Calu3 (cell line): ENCODE measurements around the gene EHBP1L1. TPM values are rescaled to one million over a fixed set of nuclear protein-coding genes. Genes with fewer than 3 reads are reported as not detected.

Source experiments
- BruUV-seq: library from RNA; stranded (reverse); fragments of 400-500 nt; replicated peaks from 2 replicates; lab custom pipeline; 2021; lab: Mats Ljungman, UMichigan
- CTCF ChIA-PET: fragments of 300-600 bp; sonication (Branson Sonifier 250); formaldehyde crosslinking; loops from one replicate; lab custom pipeline; 2022; ENCODE audit warnings: antibody characterized with exemption; lab: Charles Lee
- DNase-seq: peaks from one replicate; pipeline ENCODE4 v3.0.0; 2022
- H3K27ac Mint-ChIP-seq: one replicate; pipeline ENCODE4 v1.8.0; 2022; ENCODE audit warnings: mixed read lengths; ENCODE audit not compliant: unreplicated experiment
- H3K27me3 Mint-ChIP-seq: one replicate; pipeline ENCODE4 v1.8.0; 2022; ENCODE audit warnings: mixed read lengths; ENCODE audit not compliant: unreplicated experiment
- H3K36me3 Mint-ChIP-seq: one replicate; pipeline ENCODE4 v1.8.0; 2022; ENCODE audit warnings: mild to moderate bottlenecking, moderate library complexity, mixed read lengths; ENCODE audit not compliant: insufficient read depth, unreplicated experiment
- H3K4me1 Mint-ChIP-seq: one replicate; pipeline ENCODE4 v1.8.0; 2022; ENCODE audit warnings: mild to moderate bottlenecking, low read depth, mixed read lengths; ENCODE audit not compliant: unreplicated experiment
- H3K4me3 Mint-ChIP-seq: one replicate; pipeline ENCODE4 v1.8.0; 2022; ENCODE audit warnings: mild to moderate bottlenecking, low read depth, moderate library complexity, mixed read lengths; ENCODE audit not compliant: unreplicated experiment
- H3K9me3 Mint-ChIP-seq: one replicate; pipeline ENCODE4 v1.8.0; 2022; ENCODE audit warnings: low read depth, mixed read lengths; ENCODE audit not compliant: unreplicated experiment
- CTCF ChIP-seq: fragments of 200-600 bp; IDR thresholded peaks from one replicate; pipeline ENCODE4 v1.8.0; 2022; ENCODE audit warnings: antibody characterized with exemption; ENCODE audit not compliant: unreplicated experiment
- intact Hi-C: fragments of 100-400 bp; cut with micrococcal nuclease; formaldehyde crosslinking; loops from one replicate; pipeline ENCODE4 v1.10.0; 2022; ENCODE audit not compliant: unreplicated experiment
- total RNA-seq: library from RNA; stranded (reverse); gene quantifications from 2 replicates; pipeline ENCODE4 v1.2.3, GENCODE V29; 2022

Gene EHBP1L1
- total RNA-seq, 1 experiment from 2014 or later, result 73.7 TPM

- no peak overlapping the region for H3K27ac Mint-ChIP-seq
- no peak for TF ChIP-seq CTCF
- BruUV-seq, result no TSS peak
- CTCF ChIA-PET, result no interaction called here
- H3K9me3 Mint-ChIP-seq, result no peaks in the 10 kb centered on the region
- peaks cover 65% of the 10 kb centered on the region for H3K36me3 Mint-ChIP-seq
- DNase-seq, result no peak
- no peaks in the 10 kb centered on the region for H3K27me3 Mint-ChIP-seq
- intact Hi-C loops, result no loop called here
- H3K4me3 Mint-ChIP-seq, result no peak overlapping the region
- H3K4me1 Mint-ChIP-seq, result peaks cover 18% of the 10 kb centered on the region
Measured at GRCh38 chr11:65634440-65634839, 58.6 kb downstream of the EHBP1L1 start.

- BruUV-seq, result no TSS peak
- no peak overlapping the region for H3K27ac Mint-ChIP-seq
- peaks cover 61% of the 10 kb centered on the region for H3K36me3 Mint-ChIP-seq
- intact Hi-C loops, result no loop called here
- H3K4me1 Mint-ChIP-seq, result peaks cover 18% of the 10 kb centered on the region
- no peak for DNase-seq
- CTCF ChIA-PET, result no interaction called here
- no peak overlapping the region for H3K4me3 Mint-ChIP-seq
- no peaks in the 10 kb centered on the region for H3K9me3 Mint-ChIP-seq
- no peak for TF ChIP-seq CTCF
- no peaks in the 10 kb centered on the region for H3K27me3 Mint-ChIP-seq
Measured at GRCh38 chr11:65634905-65635731, 59.3 kb downstream of the EHBP1L1 start.

DNA sequence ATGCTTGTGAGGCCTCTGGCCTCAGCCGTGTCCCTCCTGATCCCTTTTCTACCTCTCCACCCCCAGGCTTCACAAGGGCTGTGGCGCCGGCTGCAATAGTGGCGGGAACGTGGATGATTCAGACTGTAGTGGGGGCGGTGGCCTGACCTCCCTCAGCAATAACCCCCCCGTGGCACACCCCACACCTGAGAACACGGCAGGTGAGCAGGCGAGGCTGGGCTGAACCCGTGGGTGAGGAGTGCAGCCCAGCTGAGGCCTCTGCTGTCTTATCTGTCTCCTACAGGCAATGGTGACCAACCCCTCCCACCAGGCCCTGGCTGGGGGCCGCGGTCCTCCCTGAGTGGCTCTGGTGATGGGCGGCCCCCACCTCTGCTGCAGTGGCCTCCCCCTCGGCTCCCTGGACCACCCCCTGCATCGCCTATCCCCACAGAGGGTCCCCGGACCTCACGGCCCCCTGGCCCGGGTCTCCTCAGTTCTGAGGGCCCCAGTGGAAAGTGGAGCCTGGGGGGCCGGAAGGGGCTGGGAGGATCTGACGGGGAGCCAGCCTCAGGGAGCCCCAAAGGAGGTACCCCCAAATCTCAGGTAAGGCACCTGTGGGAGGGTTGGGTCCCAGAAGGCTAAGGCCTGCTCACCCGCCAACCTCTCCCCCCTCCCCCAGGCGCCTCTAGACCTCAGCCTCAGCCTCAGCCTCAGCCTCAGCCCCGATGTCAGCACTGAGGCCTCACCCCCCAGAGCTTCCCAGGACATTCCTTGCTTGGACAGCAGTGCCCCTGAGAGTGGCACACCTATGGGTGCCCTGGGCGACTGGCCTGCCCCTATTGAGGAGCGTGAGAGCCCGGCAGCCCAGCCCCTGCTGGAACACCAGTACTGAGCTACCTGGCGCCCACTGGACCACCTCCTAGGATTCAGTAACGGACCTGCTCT is 60.5 kb downstream of the EHBP1L1 start:
- H3K9me3 Mint-ChIP-seq, result no peaks in the 10 kb centered on the region
- no peaks in the 10 kb centered on the region for H3K27me3 Mint-ChIP-seq
- BruUV-seq, result no TSS peak
- no peak for TF ChIP-seq CTCF
- no peak overlapping the region for H3K27ac Mint-ChIP-seq
- peaks cover 56% of the 10 kb centered on the region for H3K36me3 Mint-ChIP-seq
- intact Hi-C loops, result no loop called here
- CTCF ChIA-PET, result interaction anchor here (0.6 kb wide), 1 partner anchor 384 kb away, joined by 4 read pairs; no protein-coding TSS in a partner anchor
- H3K4me1 Mint-ChIP-seq, result peaks cover 18% of the 10 kb centered on the region
- H3K4me3 Mint-ChIP-seq, result no peak overlapping the region
- no peak for DNase-seq

GRCh38 chr11:65637032-65637557 is 61.2 kb downstream of the EHBP1L1 start:
- DNase-seq, result no peak
- Mint-ChIP-seq H3K27ac (peak overlapping the region; percentile 66), H3K4me3 (peak overlapping the region; percentile 79), H3K4me1 (peaks cover 18% of the 10 kb centered on the region), H3K27me3 (no peaks in the 10 kb centered on the region), H3K9me3 (no peaks in the 10 kb centered on the region), H3K36me3 (peaks cover 62% of the 10 kb centered on the region)
- BruUV-seq, result no TSS peak
- intact Hi-C loops, result no loop called here
- CTCF ChIA-PET, result interaction anchor here (0.6 to 1.7 kb wide), 5 partner anchors 22 to 385 kb away, joined by 3 to 5 read pairs (median 4); partner anchors contain the start of gene PCNX3
- no peak for TF ChIP-seq CTCF
